Esophagus mucosa (tissue), 1 donor: ENCODE results near the gene ARID1B. TPM values are rescaled to one million over a fixed set of nuclear protein-coding genes. Genes with fewer than 3 reads are reported as not detected.

ENCODE experiments used
- ATAC-seq: fragments of 200-7000 bp; cut with Tn5 transposase; one replicate; pipeline ENCODE4 v1.9.1; 2020
- total RNA-seq: library from RNA; stranded (reverse); gene quantifications from one replicate; pipeline ENCODE4 v1.2.4, GENCODE V29; 2023
- donor health status: DM: yes; HTN: yes; CAD: no.

Gene ARID1B
- total RNA-seq, 1 donor from 2014 or later, result 45.7 TPM

- no peak for ATAC-seq
Measured at GRCh38 chr6:157061770-157062594, 284.8 kb downstream of the ARID1B start.

GRCh38 chr6:157063176-157063905 lies 286.2 kb downstream of the ARID1B start:
- peak; percentile 87 for ATAC-seq

DNA sequence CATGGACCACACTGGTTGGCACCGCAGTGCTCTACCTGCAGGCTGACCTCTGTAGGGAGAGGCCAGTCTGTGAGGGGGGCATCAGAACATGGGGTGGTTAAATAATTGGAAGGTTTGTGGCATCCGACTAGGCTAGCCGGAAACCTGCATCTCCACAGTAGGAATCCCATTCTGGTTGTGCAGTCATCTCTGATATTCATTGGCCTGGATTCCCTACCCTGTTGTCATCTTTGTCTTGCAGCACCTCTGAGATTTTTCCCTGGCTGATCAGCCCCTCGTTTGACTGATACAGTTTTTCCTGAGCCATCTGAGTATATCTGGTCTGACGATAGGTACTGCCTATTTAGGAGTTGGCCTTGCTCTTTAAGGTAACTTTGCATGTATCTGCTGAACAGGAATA lies 286.7 kb downstream of the ARID1B start:
- ATAC-seq, result no peak

- no peak for ATAC-seq
Measured at GRCh38 chr6:157064502-157064901, 287.3 kb downstream of the ARID1B start.

GRCh38 chr6:157065366-157065765 lies 288.2 kb downstream of the ARID1B start:
- no peak for ATAC-seq

DNA sequence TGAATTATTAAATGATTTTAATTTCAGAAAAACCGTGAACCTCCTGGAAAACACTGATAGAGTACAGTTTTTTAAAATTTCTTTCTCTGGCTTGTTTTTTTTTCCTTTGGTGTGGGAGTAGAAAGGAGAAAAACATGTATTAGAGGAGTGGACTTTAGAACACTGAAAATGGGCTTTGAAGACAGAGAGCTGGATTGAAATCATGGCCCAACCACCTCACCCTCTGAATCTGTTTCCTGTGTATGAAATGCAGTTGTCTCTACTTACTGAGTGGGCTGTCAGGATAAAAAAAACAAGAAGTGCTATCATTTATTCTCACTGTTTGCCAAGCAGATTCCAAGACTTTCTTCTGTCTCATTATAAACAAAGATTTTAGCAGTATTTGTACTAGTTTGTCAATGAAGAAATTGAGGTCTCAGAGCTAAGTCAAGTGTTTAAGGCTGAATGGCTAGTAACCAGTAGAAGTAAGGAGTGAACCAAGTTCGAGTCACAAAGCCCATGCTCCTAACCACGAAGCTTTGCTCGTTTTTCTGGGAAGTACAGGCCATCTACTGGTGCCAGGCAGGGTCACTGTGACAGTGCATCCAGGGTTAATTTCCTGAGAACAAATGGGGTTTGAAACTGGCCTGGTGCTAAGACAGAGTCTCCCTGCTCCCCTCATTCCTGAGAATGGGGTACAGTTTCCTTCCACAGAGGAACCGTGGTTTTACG lies 289.8 kb downstream of the ARID1B start:
- no peak for ATAC-seq

DNA sequence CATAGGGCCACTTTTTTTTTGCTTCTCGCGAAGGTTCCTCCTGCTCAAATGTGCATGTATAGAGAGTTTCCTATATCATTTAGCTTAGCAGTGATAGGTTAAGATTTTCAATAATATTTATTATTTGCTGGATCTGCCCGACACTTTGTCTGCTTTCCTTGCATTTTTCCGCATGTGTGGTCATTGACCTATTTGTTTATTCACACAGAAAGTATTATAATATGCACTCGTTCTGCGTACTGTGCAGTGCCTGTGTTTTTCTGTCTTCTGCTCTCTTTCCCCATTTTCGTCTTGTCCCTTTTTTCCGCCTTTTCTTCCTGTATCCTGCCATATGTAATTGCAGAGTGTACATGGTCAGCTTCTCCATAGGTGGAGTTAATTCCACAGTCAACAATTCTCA lies 290.3 kb downstream of the ARID1B start:
- no peak for ATAC-seq

- no peak for ATAC-seq
Measured at GRCh38 chr6:157068691-157069324, 291.6 kb downstream of the ARID1B start.

DNA sequence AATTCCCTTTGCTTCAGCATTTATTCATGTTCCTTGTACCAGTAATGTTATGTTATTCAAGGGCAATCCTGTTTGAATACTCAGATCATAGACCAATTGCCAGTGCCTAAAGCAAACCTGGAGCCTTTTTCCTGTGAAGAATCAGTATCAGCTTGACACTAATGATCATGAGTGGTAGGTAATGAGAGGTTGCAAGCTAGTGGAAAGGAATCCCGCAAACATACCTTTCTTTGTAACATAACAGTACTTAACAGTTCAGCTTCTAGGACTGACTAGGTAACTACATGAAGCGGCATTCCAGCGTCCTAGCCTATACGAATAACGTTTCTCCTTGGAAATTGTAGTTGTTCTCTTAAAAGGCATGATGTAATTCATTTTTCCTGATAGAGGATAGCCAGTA lies 292.4 kb downstream of the ARID1B start:
- ATAC-seq, result no peak

DNA sequence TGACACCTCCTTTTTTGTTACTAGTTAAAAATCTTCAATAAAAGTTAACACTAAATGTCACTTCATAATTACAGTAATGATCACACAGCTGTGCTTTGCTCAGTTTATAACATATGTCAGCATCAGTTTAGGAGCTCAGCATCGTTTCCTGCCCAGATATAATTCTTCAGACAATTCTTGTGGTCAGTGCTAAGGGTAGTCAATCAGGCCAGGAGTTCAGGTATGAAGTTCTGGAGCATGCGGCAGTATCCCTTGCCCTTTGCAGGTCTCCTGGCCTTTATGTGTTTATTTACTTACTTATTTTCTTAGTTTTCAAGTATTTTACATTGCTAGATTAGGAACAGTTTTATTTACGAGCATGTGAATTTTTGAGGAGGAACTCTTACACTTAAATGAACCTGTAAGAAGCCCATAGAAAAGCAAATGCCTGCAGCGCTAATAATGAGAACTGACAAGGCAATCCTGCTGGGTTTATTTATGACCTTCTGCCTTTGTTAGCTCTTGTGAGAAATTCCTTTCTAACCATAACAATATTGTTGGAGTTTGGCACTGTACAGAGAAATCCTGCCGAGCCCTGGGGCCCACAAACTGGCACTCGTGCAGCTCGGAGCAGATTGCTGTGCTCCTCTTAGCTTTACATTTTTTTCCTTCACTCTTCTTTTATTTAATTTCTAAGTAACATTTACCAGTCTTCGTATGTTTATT lies 293.4 kb downstream of the ARID1B start:
- peak; percentile 43 for ATAC-seq

DNA sequence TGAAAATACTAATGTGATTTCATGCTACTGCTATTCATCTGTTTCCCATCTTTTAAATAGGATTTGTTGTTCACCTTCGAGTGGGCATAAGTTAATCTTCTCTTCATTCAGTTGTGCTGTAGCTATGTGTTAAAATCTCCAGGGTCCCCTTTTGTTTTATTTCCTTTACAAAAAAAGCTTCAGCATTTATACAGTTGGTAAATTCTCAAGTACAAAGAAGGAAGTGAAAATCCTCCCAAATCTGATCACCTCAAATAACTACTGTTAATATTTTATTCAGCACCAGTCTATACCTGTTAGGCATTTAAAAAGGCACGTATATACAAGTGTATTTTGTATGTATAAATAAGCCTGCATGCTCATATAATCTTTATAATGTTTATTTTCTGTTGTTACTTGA lies 294.9 kb downstream of the ARID1B start:
- ATAC-seq, result no peak

DNA sequence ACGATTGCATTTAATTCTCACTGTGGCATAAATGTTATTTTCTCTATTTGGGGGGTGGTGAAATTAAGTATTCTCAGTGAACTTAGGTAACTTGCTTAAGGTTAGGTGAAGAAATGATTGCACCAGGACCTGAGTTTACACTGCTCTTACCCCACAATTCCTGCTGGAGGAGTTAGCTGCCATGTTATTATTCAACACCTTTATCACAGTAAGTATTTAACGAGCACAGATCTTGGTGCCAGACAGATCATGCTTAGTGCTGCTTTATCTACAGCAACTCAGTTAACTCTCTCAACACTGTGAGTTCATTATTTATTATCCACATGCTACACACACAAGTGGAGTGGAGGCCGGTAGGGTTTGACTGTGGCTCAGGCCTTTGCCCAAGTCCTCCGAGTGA lies 296.4 kb downstream of the ARID1B start:
- ATAC-seq, result no peak

- no peak for ATAC-seq
Measured at GRCh38 chr6:157074969-157075368, 297.8 kb downstream of the ARID1B start.

GRCh38 chr6:157075549-157076450 lies 298.6 kb downstream of the ARID1B start:
- ATAC-seq, result no peak

- no peak for ATAC-seq
Measured at GRCh38 chr6:157076451-157076822, 299.3 kb downstream of the ARID1B start.

DNA sequence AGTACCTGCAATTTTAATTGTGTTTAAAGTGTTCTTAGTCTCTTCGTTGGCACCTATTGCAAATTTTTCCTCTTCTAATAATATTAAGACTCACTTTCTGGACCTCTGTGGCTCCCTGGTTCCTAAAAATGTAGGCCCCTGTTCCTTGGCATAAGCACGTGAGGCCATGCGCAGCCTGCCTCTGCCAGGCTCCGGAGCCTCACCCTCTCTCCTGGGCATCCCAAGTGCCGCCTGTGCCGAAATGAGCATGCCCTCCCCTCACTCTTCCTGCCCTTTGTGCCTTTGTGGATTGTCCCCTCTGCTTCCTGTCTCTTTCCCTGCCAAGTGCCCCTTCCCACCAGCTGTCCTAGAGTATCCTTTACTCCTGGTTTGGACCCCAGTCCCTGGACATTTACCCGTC lies 300.1 kb downstream of the ARID1B start:
- no peak for ATAC-seq

DNA sequence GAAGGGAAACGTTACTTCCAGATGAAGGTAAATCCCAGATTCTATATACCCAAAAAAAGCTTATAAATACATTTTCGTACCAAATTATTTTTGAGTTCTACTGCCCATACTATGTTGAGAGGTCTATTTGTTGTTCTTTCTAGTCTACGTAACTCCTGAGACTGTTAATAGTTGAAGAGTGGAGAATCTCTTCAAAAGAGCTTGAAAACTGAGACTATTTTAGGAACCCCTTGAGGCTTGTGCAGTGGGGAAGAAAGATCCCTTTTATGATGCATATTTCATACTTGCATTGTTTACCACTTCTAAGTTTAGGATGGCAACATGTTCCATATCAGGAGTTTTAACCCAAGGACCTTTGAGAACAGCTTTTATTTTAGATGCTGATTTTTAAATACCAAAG lies 301.1 kb downstream of the ARID1B start:
- ATAC-seq, result no peak

GRCh38 chr6:157079277-157079676 lies 302.1 kb downstream of the ARID1B start:
- ATAC-seq, result no peak

- no peak for ATAC-seq
Measured at GRCh38 chr6:157079771-157080170, 302.6 kb downstream of the ARID1B start.

DNA sequence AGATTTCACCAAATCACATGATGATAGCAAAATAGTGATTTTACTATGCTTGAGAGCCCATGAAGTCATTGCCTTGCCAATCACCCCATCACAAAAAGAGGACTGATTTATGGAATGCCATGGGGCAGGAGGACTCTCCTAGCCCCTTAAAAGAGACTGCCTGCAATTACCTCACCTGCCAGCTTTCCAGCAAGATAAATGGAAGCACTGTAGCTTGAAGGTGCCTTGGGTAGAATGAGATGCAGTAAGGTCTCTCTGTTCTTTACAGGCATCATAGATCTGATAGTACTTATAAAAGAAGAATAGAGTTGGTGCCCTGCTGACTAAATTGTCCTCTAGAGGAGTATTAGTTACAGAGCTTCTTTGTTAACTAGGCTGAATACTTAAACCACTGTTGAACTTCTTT lies 303.8 kb downstream of the ARID1B start:
- no peak for ATAC-seq

GRCh38 chr6:157083343-157083742 lies 306.2 kb downstream of the ARID1B start:
- ATAC-seq, result no peak
